Duodenal mucosa (tissue), 2 donors: ENCODE data around the gene KIR2DL4.
"Not testable (repeated sequence)": the region's sequence is repeated elsewhere in the genome, so short reads cannot be mapped to it uniquely, and the experiment has no call there.

Experiments
- H3K27ac ChIP-seq: one replicate; pipeline ENCODE4 v1.7.0; 2013; ENCODE audit warnings: low read depth, low read length
- H3K27me3 ChIP-seq, 2 donors: one replicate each; pipeline ENCODE4 v1.7.0; 2013; ENCODE audit warnings: low read length in 2 of 2, control low read depth in 1 of 2; ENCODE audit not compliant: insufficient read depth in 2 of 2, control insufficient read depth in 1 of 2
- H3K36me3 ChIP-seq, 2 donors: one replicate each; pipeline ENCODE4 v1.7.0; 2013; ENCODE audit warnings: low read length in 2 of 2, control low read depth in 1 of 2; ENCODE audit not compliant: insufficient read depth in 2 of 2, control insufficient read depth in 1 of 2
- H3K4me1 ChIP-seq, 2 donors: one replicate each; pipeline ENCODE4 v1.7.0; 2013; ENCODE audit warnings: low read length in 2 of 2, control low read depth in 1 of 2; ENCODE audit not compliant: insufficient read depth in 2 of 2, control insufficient read depth in 1 of 2
- H3K4me3 ChIP-seq, 2 donors: one replicate each; pipeline ENCODE4 v1.7.0; 2013; ENCODE audit warnings: low read length in 2 of 2, low read depth in 1 of 2
- H3K9ac ChIP-seq, 2 donors: one replicate each; pipeline ENCODE4 v1.7.0; 2013; ENCODE audit warnings: low read length in 2 of 2, low read depth in 1 of 2
- H3K9me3 ChIP-seq, 2 donors: one replicate each; pipeline ENCODE4 v1.7.0; 2013; ENCODE audit warnings: low read length in 2 of 2, control low read depth in 1 of 2; ENCODE audit not compliant: control insufficient read depth in 1 of 2

Gene KIR2DL4

GRCh38 chr19:54828064-54828463 lies 24.7 kb downstream of the KIR2DL4 start:
- H3K9me3 ChIP-seq, H3K4me3 ChIP-seq, H3K27me3 ChIP-seq, H3K27ac ChIP-seq, H3K4me1 ChIP-seq, H3K9ac ChIP-seq, H3K36me3 ChIP-seq: not testable (repeated sequence)

GRCh38 chr19:54832496-54832895 lies 29.1 kb downstream of the KIR2DL4 start, which contains the start of gene KIR2DS4:
Gene KIR2DS4 (plus strand): TSS chr19:54832676.
- not testable (repeated sequence) for H3K27me3 ChIP-seq, H3K9me3 ChIP-seq, H3K36me3 ChIP-seq, H3K4me3 ChIP-seq, H3K27ac ChIP-seq, H3K4me1 ChIP-seq, H3K9ac ChIP-seq

GRCh38 chr19:54835126-54835525 lies 31.7 kb downstream of the KIR2DL4 start:
- not testable (repeated sequence) for H3K4me3 ChIP-seq, H3K9ac ChIP-seq, H3K36me3 ChIP-seq, H3K27me3 ChIP-seq, H3K4me1 ChIP-seq, H3K9me3 ChIP-seq, H3K27ac ChIP-seq

- not testable (repeated sequence) for H3K9me3 ChIP-seq, H3K4me1 ChIP-seq, H3K27ac ChIP-seq
These were observed 34.1 kb downstream of the KIR2DL4 start for GRCh38 chr19:54837522-54837921.

GRCh38 chr19:54843171-54843570 lies 39.8 kb downstream of the KIR2DL4 start:
- not testable (repeated sequence) for H3K4me3 ChIP-seq, H3K4me1 ChIP-seq, H3K27me3 ChIP-seq, H3K9ac ChIP-seq, H3K36me3 ChIP-seq, H3K9me3 ChIP-seq, H3K27ac ChIP-seq

More at GRCh38 chr19:54837522-54837921, 34.1 kb downstream of the KIR2DL4 start:
- not testable (repeated sequence) for H3K36me3 ChIP-seq, H3K9ac ChIP-seq, H3K4me3 ChIP-seq, H3K27me3 ChIP-seq

GRCh38 chr19:54850061-54850640 lies 46.7 kb downstream of the KIR2DL4 start, which contains the start of gene KIR3DL2:
Gene KIR3DL2 (plus strand): TSS chr19:54850443. CDS start chr19:54850476, 33 bp downstream.
- not testable (repeated sequence) for H3K4me3 ChIP-seq, H3K4me1 ChIP-seq, H3K36me3 ChIP-seq, H3K9me3 ChIP-seq, H3K27me3 ChIP-seq, H3K27ac ChIP-seq, H3K9ac ChIP-seq

GRCh38 chr19:54850930-54851329 lies 47.5 kb downstream of the KIR2DL4 start:
- Histone ChIP-seq H3K4me1 (no peaks in the 10 kb centered on the region), H3K36me3 (no peaks in the 10 kb centered on the region), H3K9me3 (no peaks in the 10 kb centered on the region), H3K4me3 (no peak overlapping the region), H3K9ac (no peak overlapping the region), H3K27me3 (no peaks in the 10 kb centered on the region), H3K27ac (no peak overlapping the region)

- Histone ChIP-seq H3K9me3 (no peaks in the 10 kb centered on the region), H3K27ac (no peak overlapping the region), H3K4me1 (no peaks in the 10 kb centered on the region), H3K27me3 (no peaks in the 10 kb centered on the region), H3K9ac (no peak overlapping the region), H3K4me3 (no peak overlapping the region), H3K36me3 (no peaks in the 10 kb centered on the region)
These were observed 47.9 kb downstream of the KIR2DL4 start for GRCh38 chr19:54851353-54851752.

- H3K4me3 ChIP-seq, H3K9ac ChIP-seq, H3K9me3 ChIP-seq, H3K36me3 ChIP-seq, H3K27ac ChIP-seq, H3K4me1 ChIP-seq, H3K27me3 ChIP-seq: not testable (repeated sequence)
These were observed 51.8 kb downstream of the KIR2DL4 start for GRCh38 chr19:54855241-54855640.

GRCh38 chr19:54858476-54858875 lies 55.1 kb downstream of the KIR2DL4 start:
- H3K4me1 ChIP-seq, H3K27me3 ChIP-seq, H3K9me3 ChIP-seq, H3K27ac ChIP-seq, H3K4me3 ChIP-seq, H3K36me3 ChIP-seq, H3K9ac ChIP-seq: not testable (repeated sequence)

- not testable (repeated sequence) for H3K36me3 ChIP-seq, H3K27ac ChIP-seq, H3K27me3 ChIP-seq, H3K9me3 ChIP-seq, H3K9ac ChIP-seq, H3K4me3 ChIP-seq, H3K4me1 ChIP-seq
These were observed 56.0 kb downstream of the KIR2DL4 start for GRCh38 chr19:54859421-54859820.
